ENCODE data around the gene ESPL1.

The ESPL1 gene

GRCh38 chr12:53255996-53256395, 12.1 kb upstream of the ESPL1 start:
- DNase-seq, result no peak

- no peak for DNase-seq
Measured at GRCh38 chr12:53258541-53259539, 9.3 kb upstream of the ESPL1 start.

GRCh38 chr12:53259891-53260290, 8.2 kb upstream of the ESPL1 start:
- DNase-seq, result no peak

- no peak for DNase-seq
Measured at GRCh38 chr12:53265783-53266182, 2.3 kb upstream of the ESPL1 start.

- DNase-seq, result no peak
Measured at GRCh38 chr12:53267306-53267998, 647 bp upstream of the ESPL1 start.

GRCh38 chr12:53268630-53269562, 797 bp downstream of the ESPL1 start:
- no peak for DNase-seq

GRCh38 chr12:53274445-53274844, 6.3 kb downstream of the ESPL1 start:
- DNase-seq, result no peak

- DNase-seq, result no peak
Measured at GRCh38 chr12:53276511-53276910, 8.4 kb downstream of the ESPL1 start.

GRCh38 chr12:53277981-53278380, 9.9 kb downstream of the ESPL1 start:
- no peak for DNase-seq

- no peak for DNase-seq
Measured at GRCh38 chr12:53279283-53279869, 11.3 kb downstream of the ESPL1 start.

- no peak for DNase-seq
Measured at GRCh38 chr12:53279888-53280498, 11.9 kb downstream of the ESPL1 start.

GRCh38 chr12:53286448-53286847, 18.3 kb downstream of the ESPL1 start:
- no peak for DNase-seq

- peak in 36 of 56 donors; percentile 2 to 77 (median 24) for DNase-seq
Measured at GRCh38 chr12:53287741-53288216, 19.7 kb downstream of the ESPL1 start.

GRCh38 chr12:53288322-53288721, 20.2 kb downstream of the ESPL1 start:
- DNase-seq, result no peak

GRCh38 chr12:53289891-53290290, 21.8 kb downstream of the ESPL1 start:
- no peak for DNase-seq

GRCh38 chr12:53290661-53291060, 22.6 kb downstream of the ESPL1 start:
- no peak for DNase-seq

GRCh38 chr12:53292426-53292825, 24.3 kb downstream of the ESPL1 start:
- DNase-seq, result no peak

GRCh38 chr12:53295070-53295890, 27.2 kb downstream of the ESPL1 start, which contains the start of gene PFDN5:
PFDN5 (plus strand) TSS chr12:53295542; CDS start chr12:53295568, 26 bp downstream.
- peak; percentile 39 to 95 (median 82) for DNase-seq

- no peak for DNase-seq
Measured at GRCh38 chr12:53295891-53296219, 27.8 kb downstream of the ESPL1 start.
